Body of pancreas (tissue), 4 donors: ENCODE results near the gene CTNNA2. TPM values are rescaled to one million over a fixed set of nuclear protein-coding genes. Genes with fewer than 3 reads are reported as not detected.
A peak's percentile ranks its signal among the peaks of the same experiment; 100 is the strongest.

Experiments used
- ATAC-seq: fragments of 150-250 bp; one replicate; pipeline ENCODE4 v1.9.1; 2016
- DNase-seq, 4 donors: peaks; one replicate each; pipeline ENCODE4 v3.0.0-alpha.2; 2019
- H3K27ac ChIP-seq, 4 donors: fragments of 200-600 bp; sonication (generic); 1 replicate in 3 of 4; 2 replicates in 1 of 4; pipeline versions ENCODE4 v1.5.1 to v1.6.1; 2016 to 2019; ENCODE audit warnings: mild to moderate bottlenecking in 1 of 4, mixed read lengths in 1 of 4, moderate library complexity in 1 of 4
- H3K27me3 ChIP-seq, 2 donors: fragments of 200-600 bp; sonication (generic); one replicate each; pipeline ENCODE4 v1.6.0; 2016; ENCODE audit warnings: mild to moderate bottlenecking in 1 of 2
- H3K36me3 ChIP-seq, 2 donors: fragments of 200-600 bp; sonication (generic); replicated peaks in 1 of 2; 2 replicates each; pipeline ENCODE4 v1.5.1; 2016; ENCODE audit warnings: low read depth in 2 of 2; ENCODE audit not compliant: insufficient read depth in 1 of 2
- H3K4me1 ChIP-seq: fragments of 200-600 bp; sonication (generic); one replicate; pipeline ENCODE4 v1.6.0; 2016
- H3K4me3 ChIP-seq, 2 donors: fragments of 200-600 bp; sonication (generic); 1 replicate in 1 of 2; 2 replicates in 1 of 2; pipeline ENCODE4 v1.5.1; 2016 to 2019
- H3K9me3 ChIP-seq, 3 donors: fragments of 200-600 bp; sonication (generic); 1 replicate in 2 of 3; 2 replicates in 1 of 3; pipeline ENCODE4 v1.5.1; 2016
- CTCF ChIP-seq, 7 experiments: fragments of 450-650 bp in 4 of 7; fragments of 200-600 bp in 3 of 7; sonication (generic) in 3 of 7; IDR thresholded peaks; one replicate each; pipeline ENCODE4 v1.5.1; 2016 to 2019; ENCODE audit warnings: antibody characterized with exemption in 7 of 7
- POLR2A ChIP-seq, 3 donors: fragments of 450-650 bp; IDR thresholded peaks; one replicate each; pipeline ENCODE4 v1.6.1; 2016; ENCODE audit warnings: antibody characterized with exemption in 3 of 3, mild to moderate bottlenecking in 2 of 3
- WGBS, 2 donors: methylation state at CpG; one replicate each; pipeline ENCODE4 v1.1.5; 2017; 5-methylcytosine and 5-hydroxymethylcytosine counted together
- intact Hi-C: fragments of 100-400 bp; cut with DNase I; formaldehyde crosslinking; loops from one replicate; pipeline ENCODE4 v1.15.1; 2023
- total RNA-seq, 2 donors: library from RNA; depleted of rRNA; stranded (reverse); fragments of >200 nt; gene quantifications; one replicate each; pipeline ENCODE4 v1.1.0, GENCODE V29; 2016

The CTNNA2 gene
- total RNA-seq, 2 donors from 2014 or later: 0.52 to 29.3 TPM

GRCh38 chr2:79872656-79873055 is 359.8 kb downstream of the CTNNA2 start:
- DNase-seq (no peak), ATAC-seq (no peak)
- no peaks in the 10 kb centered on the region for H3K4me1 ChIP-seq
- no peak overlapping the region for H3K4me3 ChIP-seq
- intact Hi-C loops: loop anchor here (10.0 kb wide), 1 partner anchor 648 kb away; no protein-coding TSS in a partner anchor
- no peak overlapping the region for H3K27ac ChIP-seq
- WGBS, 2 donors: 70 to 80% methylated on average over 2 of the region's 2 CpGs
- H3K9me3 ChIP-seq: no peaks in the 10 kb centered on the region
- TF ChIP-seq POLR2A (IDR thresholded peaks at IDR 0.05): no peak
- no peak for TF ChIP-seq CTCF (IDR thresholded peaks at IDR 0.05)
- H3K36me3 ChIP-seq: no peaks in the 10 kb centered on the region
- H3K27me3 ChIP-seq: no peaks in the 10 kb centered on the region

- Histone ChIP-seq H3K36me3 (no peaks in the 10 kb centered on the region), H3K27ac (no peak overlapping the region), H3K9me3 (no peaks in the 10 kb centered on the region), H3K4me1 (no peaks in the 10 kb centered on the region), H3K27me3 (no peaks in the 10 kb centered on the region), H3K4me3 (no peak overlapping the region)
- TF ChIP-seq POLR2A (IDR thresholded peaks at IDR 0.05) (no peak), CTCF (IDR thresholded peaks at IDR 0.05) (no peak)
- DNase-seq: no peak
- ATAC-seq: no peak
- WGBS, 2 donors: 90 to 92% methylated on average over 18 of the region's 18 CpGs
- intact Hi-C loops: loop anchor here (10.0 kb wide), 1 partner anchor 649 kb away; no protein-coding TSS in a partner anchor
Observed at GRCh38 chr2:79874015-79874414, 361.2 kb downstream of the CTNNA2 start.

GRCh38 chr2:79876430-79876829 is 363.6 kb downstream of the CTNNA2 start:
- intact Hi-C loops: loop anchor here (10.0 kb wide), 1 partner anchor 652 kb away; no protein-coding TSS in a partner anchor
- Histone ChIP-seq H3K4me3 (no peak overlapping the region), H3K27me3 (no peaks in the 10 kb centered on the region), H3K36me3 (no peaks in the 10 kb centered on the region), H3K9me3 (no peaks in the 10 kb centered on the region), H3K4me1 (no peaks in the 10 kb centered on the region), H3K27ac (no peak overlapping the region)
- DNase-seq: peak; percentile 23 to 41 (median 26)
- WGBS, 2 donors: 17 to 22% methylated on average over 3 of the region's 3 CpGs
- TF ChIP-seq CTCF (IDR thresholded peaks at IDR 0.05) (peak in 4 of 7 experiments; percentile 21 to 40 (median 28)), POLR2A (IDR thresholded peaks at IDR 0.05) (no peak)
- ATAC-seq: no peak

- no peaks in the 10 kb centered on the region for H3K4me1 ChIP-seq
- H3K4me3 ChIP-seq: no peak overlapping the region
- no peak overlapping the region for H3K27ac ChIP-seq
- H3K36me3 ChIP-seq: no peaks in the 10 kb centered on the region
- no peaks in the 10 kb centered on the region for H3K9me3 ChIP-seq
- no peaks in the 10 kb centered on the region for H3K27me3 ChIP-seq
- DNase-seq (no peak), ATAC-seq (no peak)
- intact Hi-C loops: no loop called here
- no peak for TF ChIP-seq POLR2A (IDR thresholded peaks at IDR 0.05)
- 89 to 95% methylated on average over 3 to 6 of the region's 6 CpGs for WGBS, 2 donors
Observed at GRCh38 chr2:79882548-79882947, 369.7 kb downstream of the CTNNA2 start.

GRCh38 chr2:79887747-79888374 is 375.0 kb downstream of the CTNNA2 start:
- no peaks in the 10 kb centered on the region for H3K27me3 ChIP-seq
- H3K4me3 ChIP-seq: no peak overlapping the region
- TF ChIP-seq POLR2A (IDR thresholded peaks at IDR 0.05) (no peak), CTCF (IDR thresholded peaks at IDR 0.05) (peak in 6 of 7 experiments; percentile 54 to 89 (median 74))
- no peak overlapping the region for H3K27ac ChIP-seq
- H3K4me1 ChIP-seq: peaks cover 23% of the 10 kb centered on the region
- WGBS, 2 donors: 27 to 31% methylated on average over 7 of the region's 7 CpGs
- DNase-seq (peak; percentile 18 to 57 (median 32)), ATAC-seq (peak; percentile 52)
- no peaks in the 10 kb centered on the region for H3K36me3 ChIP-seq
- no peaks in the 10 kb centered on the region for H3K9me3 ChIP-seq
- intact Hi-C loops: no loop called here
